ENCODE measurements around the gene NDRG4. TPM values are rescaled to one million over a fixed set of nuclear protein-coding genes. Genes with fewer than 3 reads are reported as not detected.

Gene NDRG4
- total and polyA plus RNA-seq, 2 of the 13 experiments (the other 11 are each of a cell fraction or from before 2014, with no cell fraction given), result 1.7 to 2.7 TPM

DNA sequence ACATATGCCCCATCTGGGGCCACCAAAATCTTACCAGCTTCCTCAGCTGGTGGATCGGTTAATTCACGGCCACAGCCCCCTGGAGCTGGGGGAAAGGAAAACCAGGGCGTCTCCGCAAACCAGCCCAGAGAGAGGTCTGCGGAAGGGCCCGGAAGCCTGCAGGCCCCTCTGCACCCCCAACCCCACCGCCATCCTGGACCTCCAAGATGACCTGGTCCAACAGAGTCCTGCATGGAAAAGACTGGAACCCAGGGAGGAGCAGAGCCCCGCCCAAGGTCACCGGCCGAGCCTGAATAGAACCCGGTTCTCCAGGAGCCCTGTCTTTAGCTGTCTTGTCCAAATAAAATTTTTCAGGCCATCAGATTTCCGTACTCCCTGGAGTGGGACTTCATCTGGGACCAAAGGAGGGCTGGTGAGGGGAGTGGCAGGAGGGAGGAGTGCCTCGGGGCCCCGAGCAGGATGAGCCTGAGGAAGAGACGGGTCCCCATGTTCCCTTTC, 37.4 kb upstream of the NDRG4 start:
- H3K36me3 ChIP-seq (replicated peaks in 1 of 2; ENCODE audit: control insufficient read depth in 1 of 2, insufficient read depth in 2 of 2, low read length in 2 of 2), result no peaks in the 10 kb centered on the region
- peaks cover 11 to 64% of the 10 kb centered on the region in 2 experiments for H3K27me3 ChIP-seq (ENCODE audit: control insufficient read depth in 1 of 2, insufficient read depth in 2 of 2, low read length in 2 of 2)
- in situ Hi-C loops (cut with HindIII; ENCODE audit: extremely low pct_ligation_motif_present, low pct_unique_long_range_greater_than_20kb) (no loop called here), intact Hi-C loops (cut with micrococcal nuclease; ENCODE audit: unreplicated experiment) (no loop called here)
- no peak overlapping the region for H3K9ac ChIP-seq (ENCODE audit: insufficient read depth, low read depth, low read length)
- no peak overlapping the region for H3K4me2 ChIP-seq (ENCODE audit: low read depth, low read length)
- no peaks in the 10 kb centered on the region for H3K9me3 ChIP-seq (ENCODE audit: low read length)
- H4K20me1 ChIP-seq (ENCODE audit: insufficient read depth, low read length), result peaks cover 3% of the 10 kb centered on the region; the same call in 1 of the 2 replicates
- ChIA-PET POLR2A (no interaction called here), CTCF (ENCODE audit: low intra/inter-chr PET ratio, low total read pairs) (no interaction called here)
- ATAC-seq, result no peak
- no peak overlapping the region for H2AFZ ChIP-seq (ENCODE audit: low read length)
- H3K27ac ChIP-seq (ENCODE audit: extremely low read length, insufficient read depth, low read length), result no peak overlapping the region
- no peak for DNase-seq (ENCODE audit: low spot score)
- 57% methylated on average over 14 of the region's 15 CpGs for WGBS (ENCODE audit: low lambda C conversion rate)
- BruUV-seq (replicated peaks), result no TSS peak
- FAIRE-seq, result no peak
- no peak overlapping the region for H3K4me3 ChIP-seq (replicated peaks in 1 of 3; ENCODE audit: insufficient read depth in 1 of 3, low read depth in 2 of 3, low read length in 3 of 3)
- H3K79me2 ChIP-seq (ENCODE audit: insufficient read depth, low read length), result no peaks in the 10 kb centered on the region
- H3K4me1 ChIP-seq (ENCODE audit: insufficient read depth, low read length), result peaks cover 30% of the 10 kb centered on the region
- TF ChIP-seq, protein P1, sequence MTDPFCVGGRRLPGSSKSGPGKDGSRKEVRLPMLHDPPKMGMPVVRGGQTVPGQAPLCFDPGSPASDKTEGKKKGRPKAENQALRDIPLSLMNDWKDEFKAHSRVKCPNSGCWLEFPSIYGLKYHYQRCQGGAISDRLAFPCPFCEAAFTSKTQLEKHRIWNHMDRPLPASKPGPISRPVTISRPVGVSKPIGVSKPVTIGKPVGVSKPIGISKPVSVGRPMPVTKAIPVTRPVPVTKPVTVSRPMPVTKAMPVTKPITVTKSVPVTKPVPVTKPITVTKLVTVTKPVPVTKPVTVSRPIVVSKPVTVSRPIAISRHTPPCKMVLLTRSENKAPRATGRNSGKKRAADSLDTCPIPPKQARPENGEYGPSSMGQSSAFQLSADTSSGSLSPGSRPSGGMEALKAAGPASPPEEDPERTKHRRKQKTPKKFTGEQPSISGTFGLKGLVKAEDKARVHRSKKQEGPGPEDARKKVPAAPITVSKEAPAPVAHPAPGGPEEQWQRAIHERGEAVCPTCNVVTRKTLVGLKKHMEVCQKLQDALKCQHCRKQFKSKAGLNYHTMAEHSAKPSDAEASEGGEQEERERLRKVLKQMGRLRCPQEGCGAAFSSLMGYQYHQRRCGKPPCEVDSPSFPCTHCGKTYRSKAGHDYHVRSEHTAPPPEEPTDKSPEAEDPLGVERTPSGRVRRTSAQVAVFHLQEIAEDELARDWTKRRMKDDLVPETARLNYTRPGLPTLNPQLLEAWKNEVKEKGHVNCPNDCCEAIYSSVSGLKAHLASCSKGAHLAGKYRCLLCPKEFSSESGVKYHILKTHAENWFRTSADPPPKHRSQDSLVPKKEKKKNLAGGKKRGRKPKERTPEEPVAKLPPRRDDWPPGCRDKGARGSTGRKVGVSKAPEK (CRISPR knock-in tag; IDR thresholded peaks at IDR 0.05; ENCODE audit: borderline replicate concordance), result no peak
- TF ChIP-seq NKX3-1 (CRISPR knock-in tag; IDR thresholded peaks at IDR 0.05), result no peak
- TF ChIP-seq EZH2 (conservative IDR thresholded peaks at IDR 0.05; ENCODE audit: low read depth, low read length), result peak; percentile 88; the same call in 1 of the 2 replicates
- no peak for TF ChIP-seq RBFOX2 (IDR thresholded peaks at IDR 0.05; ENCODE audit: low read depth, low read length)
- no peak for TF ChIP-seq ZNF207 (IDR thresholded peaks at IDR 0.05; ENCODE audit: borderline replicate concordance)
- TF ChIP-seq ZNF557 (CRISPR knock-in tag; IDR thresholded peaks at IDR 0.05), result no peak
- TF ChIP-seq ZNF382 (CRISPR knock-in tag; IDR thresholded peaks at IDR 0.05; ENCODE audit: borderline replicate concordance), result no peak
- TF ChIP-seq EEA1 (CRISPR knock-in tag; IDR thresholded peaks at IDR 0.05; ENCODE audit: borderline replicate concordance), result no peak
- no peak for TF ChIP-seq ZNF670 (CRISPR knock-in tag; IDR thresholded peaks at IDR 0.05; ENCODE audit: borderline replicate concordance)
